BLaER1 treated with 17β-estradiol and CSF1 and Interleukin-3, amounts not matched to agents 10 nM and 100 nM (cell line): ENCODE results near the gene TEAD3.
"Not testable (repeated sequence)": the region's sequence is repeated elsewhere in the genome, so short reads cannot be mapped to it uniquely, and the experiment has no call there.

Source experiments
- H3K27ac ChIP-seq, 11 experiments: shearing (Covaris generic); formaldehyde crosslinking; 2 replicates each; pipeline ENCODE4 v1.8.1; 2022
- H3K27me3 ChIP-seq, 11 experiments: shearing (Covaris generic); formaldehyde crosslinking; 2 replicates each; pipeline ENCODE4 v1.8.1; 2022
- H3K36me3 ChIP-seq, 11 experiments: shearing (Covaris generic); formaldehyde crosslinking; 2 replicates each; pipeline ENCODE4 v1.8.1; 2022
- H3K4me1 ChIP-seq, 10 experiments: shearing (Covaris generic); formaldehyde crosslinking; 2 replicates each; pipeline ENCODE4 v1.8.1; 2022
- H3K4me2 ChIP-seq, 11 experiments: shearing (Covaris generic); formaldehyde crosslinking; 2 replicates each; pipeline ENCODE4 v1.8.1; 2022
- H3K4me3 ChIP-seq, 10 experiments: shearing (Covaris generic); formaldehyde crosslinking; 2 replicates each; pipeline ENCODE4 v1.8.1; 2022
- H3K9ac ChIP-seq, 11 experiments: shearing (Covaris generic); formaldehyde crosslinking; 2 replicates each; pipeline ENCODE4 v1.8.1; 2022
- H3K9me3 ChIP-seq, 11 experiments: shearing (Covaris generic); formaldehyde crosslinking; replicated peaks in 1 of 11; 2 replicates each; pipeline ENCODE4 v1.8.1; 2022
- H4K20me1 ChIP-seq, 11 experiments: shearing (Covaris generic); formaldehyde crosslinking; 2 replicates each; pipeline ENCODE4 v1.8.1; 2022
- Cebpa-rat ChIP-seq, 11 experiments: shearing (Covaris generic); IDR thresholded peaks; 2 replicates each; pipeline ENCODE4 v1.8.1; 2022

TEAD3 gene

GRCh38 chr6:35449287-35449881 lies 47.5 kb downstream of the TEAD3 start:
- no peak for TF ChIP-seq Cebpa-rat (IDR thresholded peaks at IDR 0.05)
- Histone ChIP-seq H3K27me3 (no peaks in the 10 kb centered on the region), H3K4me3 (no peak overlapping the region), H3K4me1 (peaks cover 32 to 59% (median 45%) of the 10 kb centered on the region in 10 experiments), H3K36me3 (no peaks in the 10 kb centered on the region), H3K4me2 (peak overlapping the region in 2 of 11 experiments; percentile 16 to 20; a peak in 2 of 22 replicates), H3K9me3 (no peaks in the 10 kb centered on the region), H4K20me1 (peaks cover 0 to 10% (median 0%) of the 10 kb centered on the region in 11 experiments; a peak in 3 of 22 replicates), H3K9ac (no peak overlapping the region), H3K27ac (no peak overlapping the region)

- TF ChIP-seq Cebpa-rat (IDR thresholded peaks at IDR 0.05): no peak
Observed at GRCh38 chr6:35448191-35448590, 48.7 kb downstream of the TEAD3 start.

GRCh38 chr6:35445691-35446090 lies 51.2 kb downstream of the TEAD3 start:
- Histone ChIP-seq H3K27ac (no peak overlapping the region; a peak in 1 of 22 replicates), H3K4me2 (peak overlapping the region; percentile 5 to 80 (median 47); a peak in 20 of 22 replicates), H3K4me3 (no peak overlapping the region), H3K36me3 (no peaks in the 10 kb centered on the region), H4K20me1 (no peaks in the 10 kb centered on the region), H3K9ac (no peak overlapping the region), H3K4me1 (peaks cover 9 to 31% (median 18%) of the 10 kb centered on the region in 10 experiments), H3K9me3 (no peaks in the 10 kb centered on the region), H3K27me3 (no peaks in the 10 kb centered on the region)
- no peak for TF ChIP-seq Cebpa-rat (IDR thresholded peaks at IDR 0.05)

More at GRCh38 chr6:35448191-35448590, 48.7 kb downstream of the TEAD3 start:
- Histone ChIP-seq H3K9me3 (no peaks in the 10 kb centered on the region), H3K4me1 (peaks cover 20 to 47% (median 33%) of the 10 kb centered on the region in 10 experiments), H3K27me3 (no peaks in the 10 kb centered on the region), H4K20me1 (peaks cover 0 to 4% (median 0%) of the 10 kb centered on the region in 11 experiments; a peak in 2 of 22 replicates), H3K4me2 (peak overlapping the region in 1 of 11 experiments; percentile 5; a peak in 1 of 22 replicates), H3K9ac (peak overlapping the region in 1 of 11 experiments; percentile 60; a peak in 1 of 22 replicates), H3K4me3 (no peak overlapping the region), H3K36me3 (no peaks in the 10 kb centered on the region), H3K27ac (no peak overlapping the region)

GRCh38 chr6:35443341-35444030 lies 53.4 kb downstream of the TEAD3 start:
- Histone ChIP-seq H3K4me2 (no peak overlapping the region), H3K4me1 (peaks cover 9 to 27% (median 18%) of the 10 kb centered on the region in 10 experiments), H3K9ac (no peak overlapping the region; a peak in 1 of 22 replicates), H3K4me3 (no peak overlapping the region), H3K27ac (no peak overlapping the region), H3K9me3 (no peaks in the 10 kb centered on the region), H4K20me1 (no peaks in the 10 kb centered on the region), H3K27me3 (no peaks in the 10 kb centered on the region), H3K36me3 (no peaks in the 10 kb centered on the region)
- TF ChIP-seq Cebpa-rat (IDR thresholded peaks at IDR 0.05): no peak

GRCh38 chr6:35442693-35443092 lies 54.2 kb downstream of the TEAD3 start:
- Histone ChIP-seq H4K20me1 (no peaks in the 10 kb centered on the region), H3K27ac (no peak overlapping the region)

GRCh38 chr6:35441642-35442041 lies 55.2 kb downstream of the TEAD3 start:
- Histone ChIP-seq H3K36me3 (no peaks in the 10 kb centered on the region), H3K27me3 (no peaks in the 10 kb centered on the region), H3K9me3 (no peaks in the 10 kb centered on the region), H3K4me3 (no peak overlapping the region), H3K27ac (no peak overlapping the region), H3K4me2 (no peak overlapping the region), H3K4me1 (peaks cover 7 to 19% (median 12%) of the 10 kb centered on the region in 10 experiments; a peak in 18 of 20 replicates), H3K9ac (no peak overlapping the region), H4K20me1 (no peaks in the 10 kb centered on the region)
- no peak for TF ChIP-seq Cebpa-rat (IDR thresholded peaks at IDR 0.05)

More at GRCh38 chr6:35442693-35443092, 54.2 kb downstream of the TEAD3 start:
- Histone ChIP-seq H3K9me3 (no peaks in the 10 kb centered on the region), H3K9ac (0 out of 22 replicates have a peak overlapping the region, but pooled peaks of 1 of the 11 experiments have one; percentile 11), H3K27me3 (no peaks in the 10 kb centered on the region), H3K36me3 (no peaks in the 10 kb centered on the region), H3K4me3 (no peak overlapping the region), H3K4me1 (peaks cover 9 to 26% (median 17%) of the 10 kb centered on the region in 10 experiments), H3K4me2 (no peak overlapping the region)
- TF ChIP-seq Cebpa-rat (IDR thresholded peaks at IDR 0.05): no peak

- TF ChIP-seq Cebpa-rat (IDR thresholded peaks at IDR 0.05): no peak
- no peak overlapping the region for H3K9ac ChIP-seq
- no peaks in the 10 kb centered on the region for H3K36me3 ChIP-seq
Observed at GRCh38 chr6:35441205-35441604, 55.7 kb downstream of the TEAD3 start.

GRCh38 chr6:35439308-35439707 lies 57.6 kb downstream of the TEAD3 start:
- no peak overlapping the region for H3K27ac ChIP-seq
- no peaks in the 10 kb centered on the region for H3K36me3 ChIP-seq
- H3K4me1 ChIP-seq: no peaks in the 10 kb centered on the region; a peak in 1 of 20 replicates
- no peak overlapping the region for H3K4me3 ChIP-seq
- no peak overlapping the region for H3K9ac ChIP-seq
- no peak for TF ChIP-seq Cebpa-rat (IDR thresholded peaks at IDR 0.05)
- H3K27me3 ChIP-seq: no peaks in the 10 kb centered on the region
- no peak overlapping the region for H3K4me2 ChIP-seq
- H4K20me1 ChIP-seq: no peaks in the 10 kb centered on the region
- no peaks in the 10 kb centered on the region for H3K9me3 ChIP-seq

More at GRCh38 chr6:35441205-35441604, 55.7 kb downstream of the TEAD3 start:
- Histone ChIP-seq H3K4me2 (no peak overlapping the region), H3K27me3 (no peaks in the 10 kb centered on the region), H3K4me1 (peaks cover 7 to 15% (median 11%) of the 10 kb centered on the region in 10 experiments; a peak in 18 of 20 replicates), H3K27ac (no peak overlapping the region), H4K20me1 (no peaks in the 10 kb centered on the region), H3K9me3 (no peaks in the 10 kb centered on the region), H3K4me3 (no peak overlapping the region)

- not testable (repeated sequence) for H3K36me3 ChIP-seq, H3K9ac ChIP-seq, H3K4me2 ChIP-seq, H3K4me1 ChIP-seq, H3K9me3 ChIP-seq, H3K27me3 ChIP-seq, H4K20me1 ChIP-seq, H3K4me3 ChIP-seq, H3K27ac ChIP-seq
Observed at GRCh38 chr6:35438378-35439065, 58.4 kb downstream of the TEAD3 start.
